Stimulated activated CD4-positive, alpha-beta T cell treated with anti-CD3 and anti-CD28 coated beads, Interleukin-1b, Interleukin-23, amount 100 ng/mL, for 24 hours (primary cell): ENCODE measurements around the gene CCM2.

Source experiments
- DNase-seq, 4 experiments: peaks; one replicate each; pipeline ENCODE4 v3.0.0-alpha.2; 2020; ENCODE audit warnings: low read depth in 4 of 4, low spot score in 1 of 4

CCM2 gene

GRCh38 chr7:45064047-45064725 is 64.2 kb downstream of the CCM2 start:
- DNase-seq = no peak

GRCh38 chr7:45065031-45065995 is 65.3 kb downstream of the CCM2 start:
- DNase-seq = no peak

GRCh38 chr7:45066409-45066808 is 66.4 kb downstream of the CCM2 start:
- no peak for DNase-seq

GRCh38 chr7:45067582-45067981 is 67.6 kb downstream of the CCM2 start:
- DNase-seq = no peak

GRCh38 chr7:45068236-45069023 is 68.4 kb downstream of the CCM2 start:
- no peak for DNase-seq

- no peak for DNase-seq
Observed at GRCh38 chr7:45069444-45070253, 69.6 kb downstream of the CCM2 start.

GRCh38 chr7:45070254-45070642 is 70.2 kb downstream of the CCM2 start:
- DNase-seq = no peak

GRCh38 chr7:45071528-45071927 is 71.5 kb downstream of the CCM2 start:
- no peak for DNase-seq

- DNase-seq = no peak
Observed at GRCh38 chr7:45072131-45073030, 72.4 kb downstream of the CCM2 start.

- no peak for DNase-seq
Observed at GRCh38 chr7:45073031-45073785, 73.2 kb downstream of the CCM2 start.

GRCh38 chr7:45073786-45074527 is 74.0 kb downstream of the CCM2 start:
- no peak for DNase-seq

- DNase-seq = no peak
Observed at GRCh38 chr7:45074528-45075354, 74.7 kb downstream of the CCM2 start.

GRCh38 chr7:45075355-45075644 is 75.3 kb downstream of the CCM2 start:
- no peak for DNase-seq

GRCh38 chr7:45075871-45076796 is 76.1 kb downstream of the CCM2 start:
- DNase-seq = no peak

GRCh38 chr7:45076946-45077345 is 76.9 kb downstream of the CCM2 start:
- no peak for DNase-seq

GRCh38 chr7:45077579-45077978 is 77.6 kb downstream of the CCM2 start:
- no peak for DNase-seq
